Umbilical cord (tissue), 2 donors: ENCODE results near the gene PROKR1. TPM values are rescaled to one million over a fixed set of nuclear protein-coding genes. Genes with fewer than 3 reads are reported as not detected.
A peak's percentile ranks its signal among the peaks of the same experiment; 100 is the strongest.
"Not testable (repeated sequence)": the region's sequence is repeated elsewhere in the genome, so short reads cannot be mapped to it uniquely, and the experiment has no call there.

Experiments
- DNase-seq: peaks from one replicate; pipeline ENCODE4 v3.0.0-alpha.2; 2015; ENCODE audit warnings: low spot score
- total RNA-seq: library from RNA; depleted of rRNA; stranded (reverse); fragments of >200 nt; gene quantifications from one replicate; pipeline ENCODE4 v1.2.3, GENCODE V29; 2014; ENCODE audit warnings: low replicate concordance; ENCODE audit not compliant: insufficient read depth

Gene PROKR1
- total RNA-seq, 1 donor from 2014 or later = 0.72 TPM

GRCh38 chr2:68658266-68658665, 14.9 kb downstream of the PROKR1 start:
- DNase-seq = peak; percentile 78

- no peak for DNase-seq
Measured at GRCh38 chr2:68659081-68659480, 15.7 kb downstream of the PROKR1 start.

- no peak for DNase-seq
Measured at GRCh38 chr2:68660658-68661057, 17.3 kb downstream of the PROKR1 start.

- no peak for DNase-seq
Measured at GRCh38 chr2:68662466-68662865, 19.1 kb downstream of the PROKR1 start.

- DNase-seq = no peak
Measured at GRCh38 chr2:68663371-68664156, 20.2 kb downstream of the PROKR1 start.

- DNase-seq = no peak
Measured at GRCh38 chr2:68667371-68667770, 24.0 kb downstream of the PROKR1 start.

- no peak for DNase-seq
Measured at GRCh38 chr2:68669651-68670050, 26.3 kb downstream of the PROKR1 start.

- DNase-seq = no peak
Measured at GRCh38 chr2:68671961-68672360, 28.6 kb downstream of the PROKR1 start.

GRCh38 chr2:68673631-68674030, 30.3 kb downstream of the PROKR1 start:
- DNase-seq = no peak

GRCh38 chr2:68675470-68675869, 32.1 kb downstream of the PROKR1 start:
- DNase-seq = no peak

GRCh38 chr2:68677837-68678236, 34.5 kb downstream of the PROKR1 start:
- not testable (repeated sequence) for DNase-seq

GRCh38 chr2:68679166-68679916, 36.0 kb downstream of the PROKR1 start:
- DNase-seq = not testable (repeated sequence)

GRCh38 chr2:68679917-68680267, 36.5 kb downstream of the PROKR1 start:
- not testable (repeated sequence) for DNase-seq

GRCh38 chr2:68684197-68684596, 40.8 kb downstream of the PROKR1 start:
- DNase-seq = no peak

GRCh38 chr2:68686178-68686577, 42.8 kb downstream of the PROKR1 start:
- DNase-seq = no peak

GRCh38 chr2:68687018-68687417, 43.6 kb downstream of the PROKR1 start:
- DNase-seq = no peak

GRCh38 chr2:68689553-68690537, 46.5 kb downstream of the PROKR1 start:
- peak; percentile 18 for DNase-seq

- no peak for DNase-seq
Measured at GRCh38 chr2:68690851-68691250, 47.5 kb downstream of the PROKR1 start.

GRCh38 chr2:68692511-68692910, 49.1 kb downstream of the PROKR1 start:
- DNase-seq = no peak

GRCh38 chr2:68693951-68694350, 50.6 kb downstream of the PROKR1 start:
- no peak for DNase-seq

- no peak for DNase-seq
Measured at GRCh38 chr2:68695971-68696370, 52.6 kb downstream of the PROKR1 start.

GRCh38 chr2:68696554-68696953, 53.2 kb downstream of the PROKR1 start:
- no peak for DNase-seq
